Kidney glomerular epithelial cell (primary cell): ENCODE measurements around the gene ARFRP1.

Experiments used
- DNase-seq: peaks from one replicate; lab custom pipeline; 2025; lab: John Stamatoyannopoulos, UW

Gene ARFRP1

DNA sequence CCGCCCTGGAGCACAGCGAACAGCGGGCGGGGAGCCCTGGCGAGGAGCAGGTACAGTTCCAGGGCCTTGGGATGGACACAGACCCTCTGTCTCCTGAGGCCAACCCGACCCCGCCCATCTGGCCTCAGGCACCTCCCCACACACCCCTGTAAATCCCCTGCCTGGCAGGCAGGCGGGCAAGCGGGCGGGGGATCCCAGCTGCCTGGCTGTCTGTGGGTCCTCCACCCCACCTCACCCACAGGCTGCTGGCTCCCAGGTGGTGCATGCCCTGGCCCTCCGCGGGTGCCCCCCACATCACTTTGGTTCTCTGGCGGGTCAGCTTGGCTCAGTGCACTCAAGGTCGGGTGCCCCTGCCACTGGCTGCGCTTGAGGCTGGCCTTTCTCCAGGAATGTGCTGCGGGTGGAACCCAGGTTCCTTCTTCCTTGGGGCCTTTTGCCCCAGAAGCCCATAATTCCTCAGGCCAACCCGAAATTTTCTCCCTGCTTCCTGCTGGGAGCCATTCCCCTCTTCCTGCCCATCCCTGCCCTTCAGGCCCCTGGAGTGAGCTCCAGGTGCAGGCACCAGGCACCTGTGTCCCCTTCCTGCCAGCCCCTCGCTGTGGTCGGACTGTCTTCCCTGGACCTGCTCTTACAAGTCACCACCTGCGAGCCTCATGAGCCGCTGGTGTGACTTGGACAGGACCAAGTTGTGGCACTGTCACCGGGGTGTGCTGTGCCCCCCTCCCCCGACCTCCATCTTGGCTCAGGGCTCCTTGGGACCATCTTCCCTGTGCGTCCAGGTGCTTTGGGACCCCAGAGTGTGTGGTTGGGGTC lies 16.7 kb downstream of the ARFRP1 start:
- DNase-seq: no peak

DNA sequence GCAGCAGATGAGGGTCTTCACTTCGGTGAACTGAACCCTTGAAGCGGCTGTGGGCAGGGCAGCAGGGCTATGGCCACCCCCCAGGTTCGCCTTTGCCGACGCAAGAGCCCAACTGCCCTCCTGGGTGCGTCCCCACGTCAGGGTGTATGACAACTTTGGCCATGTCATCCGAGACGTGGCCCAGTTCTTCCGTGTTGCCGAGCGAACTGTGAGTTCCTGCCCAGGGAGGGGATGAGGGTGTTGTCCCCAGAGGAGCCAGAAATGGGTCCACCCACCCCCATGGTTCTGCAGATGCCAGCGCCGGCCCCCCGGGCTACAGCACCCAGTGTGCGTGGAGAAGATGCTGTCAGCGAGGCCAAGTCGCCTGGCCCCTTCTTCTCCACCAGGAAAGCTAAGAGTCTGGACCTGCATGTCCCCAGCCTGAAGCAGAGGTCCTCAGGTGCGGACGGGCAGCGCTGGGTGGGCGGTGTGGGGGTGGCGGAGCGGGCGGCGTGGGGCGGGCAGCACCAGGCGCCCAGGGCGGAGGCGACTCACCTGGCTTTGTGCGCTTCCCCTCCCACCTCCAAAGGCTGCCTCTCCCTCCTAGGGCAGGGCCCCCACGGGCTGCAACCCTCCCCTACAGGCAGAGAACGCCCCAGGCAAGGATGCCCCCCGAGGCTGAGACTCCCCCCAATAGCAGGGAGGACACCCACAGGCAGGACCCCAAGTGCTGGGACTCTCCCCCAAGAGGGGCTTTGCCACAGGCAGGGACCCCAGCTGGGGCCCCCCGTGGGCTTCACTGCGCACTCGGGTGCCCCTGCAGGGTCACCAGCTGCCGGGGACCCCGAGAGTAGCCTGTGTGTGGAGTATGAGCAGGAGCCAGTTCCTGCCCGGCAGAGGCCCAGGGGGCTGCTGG lies 17.5 kb downstream of the ARFRP1 start:
- DNase-seq: no peak

DNA sequence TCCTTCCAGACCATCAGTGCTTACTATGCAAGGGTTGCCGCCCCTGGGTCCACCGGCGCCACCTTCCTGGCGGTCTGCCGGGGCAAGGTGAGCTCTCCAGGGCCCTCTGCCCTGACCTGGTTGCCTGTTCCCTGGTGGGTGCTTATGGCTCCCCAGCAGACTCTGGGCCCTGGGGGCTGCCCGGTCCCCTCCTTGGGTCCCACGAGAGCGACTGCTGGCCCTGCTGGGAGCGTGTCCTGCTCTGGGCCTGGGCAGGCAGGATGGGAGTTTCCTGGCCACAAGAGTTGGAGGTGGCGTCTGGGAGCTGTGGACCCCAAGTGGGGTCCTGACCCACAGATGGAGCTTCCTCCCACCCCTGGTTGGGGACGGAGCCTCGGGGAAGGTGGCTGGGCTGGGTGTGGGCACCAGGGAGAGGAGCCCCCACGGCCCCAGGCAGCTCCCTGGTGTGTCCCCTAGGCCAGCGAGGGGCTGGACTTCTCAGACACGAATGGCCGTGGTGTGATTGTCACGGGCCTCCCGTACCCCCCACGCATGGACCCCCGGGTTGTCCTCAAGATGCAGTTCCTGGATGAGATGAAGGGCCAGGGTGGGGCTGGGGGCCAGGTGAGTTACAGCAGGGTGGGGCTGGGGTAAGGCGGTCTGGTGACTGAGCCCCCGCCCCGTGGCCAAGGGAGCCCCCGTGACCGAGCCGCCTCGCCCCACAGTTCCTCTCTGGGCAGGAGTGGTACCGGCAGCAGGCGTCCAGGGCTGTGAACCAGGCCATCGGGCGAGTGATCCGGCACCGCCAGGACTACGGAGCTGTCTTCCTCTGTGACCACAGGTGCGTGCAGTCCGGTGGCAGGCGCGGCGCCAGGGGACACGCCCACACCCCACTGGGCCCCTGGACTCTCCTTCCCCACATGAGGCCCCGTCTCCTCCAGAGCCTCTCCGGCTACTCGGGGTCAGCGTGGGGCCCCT lies 18.5 kb downstream of the ARFRP1 start:
- DNase-seq: no peak

- no peak for DNase-seq
Measured at GRCh38 chr20:63688228-63689045, 19.3 kb downstream of the ARFRP1 start.

DNA sequence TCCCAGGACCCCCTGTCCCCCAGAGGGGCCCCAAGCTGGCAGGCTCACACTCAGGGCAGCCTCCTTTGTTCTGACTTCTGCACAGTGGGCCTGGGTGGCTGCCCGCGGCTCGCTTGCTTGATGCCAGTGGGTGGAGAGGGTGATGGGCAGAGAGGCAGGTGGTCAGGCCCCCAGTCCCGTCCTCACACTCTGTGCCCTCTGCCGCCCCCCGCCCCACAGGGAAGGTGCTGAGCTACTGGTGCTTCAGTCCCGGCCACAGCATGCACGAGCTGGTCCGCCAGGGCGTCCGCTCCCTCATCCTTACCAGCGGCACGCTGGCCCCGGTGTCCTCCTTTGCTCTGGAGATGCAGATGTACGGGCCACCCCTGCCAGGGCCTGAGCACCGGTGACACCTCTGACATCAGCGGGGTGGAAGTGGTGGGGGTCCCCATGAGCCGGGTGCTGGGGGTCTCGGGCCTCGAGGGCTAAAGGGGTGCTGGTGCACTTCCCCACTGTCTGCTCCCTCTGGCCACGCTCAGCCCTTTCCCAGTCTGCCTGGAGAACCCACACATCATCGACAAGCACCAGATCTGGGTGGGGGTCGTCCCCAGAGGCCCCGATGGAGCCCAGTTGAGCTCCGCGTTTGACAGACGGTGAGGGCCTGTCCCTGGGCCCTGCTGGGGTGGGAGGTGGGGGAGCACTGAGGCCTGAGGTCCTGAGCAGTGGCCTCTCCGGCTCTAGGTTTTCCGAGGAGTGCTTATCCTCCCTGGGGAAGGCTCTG lies 20.2 kb downstream of the ARFRP1 start:
- no peak for DNase-seq

DNA sequence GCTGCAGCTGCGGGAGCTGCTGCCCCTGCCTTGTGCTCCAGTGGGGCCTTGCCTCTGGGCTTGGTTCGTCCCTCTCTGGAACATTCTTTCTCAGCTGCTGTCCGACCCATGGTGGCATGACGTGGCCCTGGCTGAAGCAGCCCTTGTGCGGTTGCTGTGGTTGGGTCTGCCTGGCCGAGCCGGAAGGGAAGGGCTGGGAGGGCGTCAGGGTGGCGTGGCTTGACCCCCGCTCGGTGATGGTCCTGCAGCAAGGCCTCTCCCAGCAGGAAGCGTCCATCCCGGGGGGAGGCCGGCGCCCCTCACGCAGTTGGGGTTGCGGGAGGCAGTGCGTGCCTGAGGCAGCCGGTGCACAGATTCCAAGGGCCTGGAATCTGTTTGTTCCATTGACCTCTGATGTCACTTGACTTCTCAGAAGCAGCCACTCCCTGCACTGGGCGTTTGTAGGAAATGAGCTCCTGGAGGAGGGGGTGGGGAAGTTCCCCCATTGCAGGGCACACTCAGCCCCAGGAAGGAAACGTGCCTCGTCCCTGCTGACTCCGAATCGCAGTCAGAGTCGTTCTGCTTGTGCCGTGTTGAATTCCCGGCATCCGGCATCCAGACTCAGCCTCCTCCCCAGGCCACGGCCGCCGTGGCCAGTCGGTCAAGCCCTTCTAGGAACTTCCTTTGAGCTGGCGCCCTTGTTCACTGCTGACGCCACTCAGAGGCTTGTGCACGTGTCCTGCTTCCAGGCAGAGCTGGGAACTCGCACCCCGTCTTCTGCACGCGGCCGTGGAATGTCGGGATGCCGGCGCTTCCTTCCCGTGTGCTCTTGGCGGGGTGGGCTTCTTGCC lies 21.1 kb downstream of the ARFRP1 start:
- no peak for DNase-seq

GRCh38 chr20:63686094-63686491 lies 21.7 kb downstream of the ARFRP1 start:
- DNase-seq: no peak

GRCh38 chr20:63685269-63686026 lies 22.3 kb downstream of the ARFRP1 start:
- DNase-seq: no peak

DNA sequence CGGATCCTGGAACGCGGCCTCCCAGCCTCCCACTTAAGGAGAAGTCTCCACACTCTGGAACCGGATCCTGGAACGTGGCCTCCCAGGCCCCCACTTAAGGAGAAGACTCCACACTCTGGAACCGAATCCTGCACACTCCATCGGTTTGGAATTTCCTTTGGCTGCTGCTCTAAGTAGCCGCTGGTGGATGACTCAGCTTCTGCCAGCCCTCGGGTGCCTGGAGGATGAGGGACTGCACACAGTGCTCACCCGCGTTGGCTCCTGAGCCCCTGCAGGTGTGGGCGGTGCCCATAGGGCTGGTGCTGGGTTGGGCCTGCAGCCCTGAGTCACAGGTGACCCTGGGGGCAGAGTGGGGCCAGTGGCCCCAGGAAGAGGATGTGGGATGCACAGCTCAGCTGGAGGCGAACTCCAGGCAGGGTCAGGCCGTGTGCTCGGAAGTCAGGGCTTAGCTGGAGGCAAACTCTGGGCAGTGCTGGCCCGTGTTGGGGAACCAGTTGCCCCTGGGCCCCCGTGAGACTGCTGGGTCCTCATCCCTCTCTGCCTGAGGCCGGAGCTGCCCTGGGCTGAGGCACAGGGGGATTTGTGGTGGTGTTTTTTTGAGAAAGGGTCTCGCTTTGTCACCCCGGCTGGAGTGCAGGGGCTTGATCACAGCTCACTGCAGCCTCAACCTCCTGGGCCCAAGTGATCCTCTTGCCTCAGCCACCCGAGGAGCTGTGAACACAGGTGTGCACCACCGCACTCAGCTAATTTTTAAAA lies 25.2 kb downstream of the ARFRP1 start:
- DNase-seq: peak; percentile 99

GRCh38 chr20:63681609-63682142 lies 26.1 kb downstream of the ARFRP1 start:
- DNase-seq: no peak

DNA sequence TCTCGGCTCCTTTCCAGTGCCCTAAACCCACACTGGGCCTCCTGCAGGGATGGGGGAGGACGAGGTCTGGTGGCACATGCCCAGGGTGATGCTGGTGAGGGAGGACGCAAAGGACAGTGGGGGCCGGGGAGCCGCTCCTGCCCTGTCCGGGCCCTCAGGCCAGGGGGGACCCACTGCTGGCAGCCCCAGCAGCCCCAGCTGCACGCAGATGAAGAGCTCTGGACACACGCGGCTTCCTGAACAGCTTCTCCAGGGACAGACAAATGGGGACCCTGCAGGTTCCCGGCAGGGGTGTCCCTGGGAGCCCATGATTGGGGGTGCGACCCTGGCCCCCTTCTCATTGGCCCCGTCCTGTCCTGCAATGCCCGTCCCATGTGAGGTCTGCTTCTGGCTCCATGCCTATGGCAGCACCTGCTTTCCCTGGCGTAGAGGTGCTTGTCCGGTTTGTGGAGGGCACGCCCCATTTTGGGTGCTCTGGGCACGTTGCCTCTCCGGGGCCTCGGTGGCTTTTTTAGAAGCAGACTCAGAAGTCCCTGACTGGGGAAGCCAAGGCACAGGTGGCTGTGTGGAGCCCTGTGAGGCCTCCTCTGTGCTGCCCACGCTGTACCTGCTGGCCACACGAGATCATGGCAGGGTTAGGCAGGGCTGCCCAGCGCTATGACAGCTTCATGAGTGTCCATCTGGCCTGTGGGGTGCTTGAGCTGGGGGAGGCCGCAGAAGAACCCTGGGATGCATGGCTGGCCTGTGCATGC lies 26.7 kb downstream of the ARFRP1 start:
- no peak for DNase-seq

- DNase-seq: no peak
Measured at GRCh38 chr20:63680427-63680826, 27.3 kb downstream of the ARFRP1 start.

DNA sequence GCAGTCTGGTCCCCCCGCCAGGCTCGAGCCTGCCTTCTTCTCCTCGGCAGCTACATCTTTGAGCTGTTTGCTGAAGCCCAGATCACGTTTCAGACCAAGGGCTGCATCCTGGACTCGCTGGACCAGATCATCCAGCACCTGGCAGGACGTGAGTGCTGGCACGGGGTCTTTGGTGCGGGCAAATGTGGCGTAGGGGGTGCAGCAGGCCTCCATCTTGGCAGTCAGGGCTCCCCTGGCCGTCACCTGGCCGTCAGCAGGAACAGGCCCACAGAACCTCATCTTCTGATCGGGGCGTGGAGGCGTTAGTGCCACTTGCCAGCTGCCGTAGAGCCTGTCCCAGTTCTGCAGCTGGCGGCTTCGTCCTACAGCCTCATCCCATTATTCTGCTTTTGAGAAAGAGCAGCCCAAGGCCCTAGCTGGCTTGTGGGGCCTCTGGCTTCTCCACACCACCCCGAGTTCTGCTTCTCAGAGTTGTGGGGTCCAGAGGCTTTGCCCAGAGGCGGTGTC lies 27.9 kb downstream of the ARFRP1 start:
- DNase-seq: no peak

DNA sequence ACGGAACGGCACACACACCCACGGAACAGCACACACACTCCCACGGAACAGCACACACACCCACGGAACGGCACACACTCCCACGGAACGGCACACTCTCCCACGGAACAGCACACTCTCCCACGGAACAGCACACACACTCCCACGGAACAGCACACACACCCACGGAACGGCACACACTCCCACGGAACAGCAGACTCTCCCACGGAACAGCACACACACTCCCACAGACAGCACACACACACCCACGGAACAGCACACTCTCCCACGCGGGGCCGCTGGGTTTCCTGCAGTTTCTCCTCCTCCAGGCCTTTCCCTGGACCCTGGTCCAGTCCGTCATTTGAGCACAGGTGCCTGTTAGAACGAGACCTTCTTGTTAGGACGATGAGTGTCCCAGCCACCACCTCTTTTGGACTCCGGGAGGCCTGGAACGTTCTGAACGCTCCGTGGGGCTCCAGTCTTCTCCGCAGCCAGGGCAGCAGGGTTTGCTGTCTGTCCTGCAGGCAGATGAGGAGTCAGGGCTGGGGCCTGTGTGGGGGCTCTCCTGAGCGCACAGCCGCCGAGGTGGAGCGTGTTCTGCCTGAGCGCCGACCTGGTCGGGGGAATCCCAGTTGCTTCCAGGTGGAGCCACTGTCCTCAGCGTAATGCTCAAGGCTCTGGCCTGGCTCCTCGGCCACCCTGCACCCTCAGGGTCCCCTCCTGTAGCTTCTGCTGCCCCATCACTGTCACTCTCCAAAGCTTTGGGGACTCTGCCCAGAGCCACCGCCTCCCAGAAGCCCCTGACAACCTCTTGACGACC lies 28.9 kb downstream of the ARFRP1 start:
- no peak for DNase-seq

GRCh38 chr20:63678071-63678470 lies 29.7 kb downstream of the ARFRP1 start:
- no peak for DNase-seq
